Spinal cord (tissue), 10 donors: ENCODE measurements around the gene SPSB4. TPM values are rescaled to one million over a fixed set of nuclear protein-coding genes. Genes with fewer than 3 reads are reported as not detected.
A peak's percentile ranks its signal among the peaks of the same experiment; 100 is the strongest.
"Not testable (repeated sequence)": the region's sequence is repeated elsewhere in the genome, so short reads cannot be mapped to it uniquely, and the experiment has no call there.

ENCODE experiments used
- DNase-seq, 6 donors: peaks; one replicate each; pipeline versions ENCODE4 v3.0.0 to v3.0.0-alpha.2; 2013 to 2015; ENCODE audit warnings: low spot score in 6 of 6, low read depth in 4 of 6
- H3K27ac ChIP-seq: one replicate; pipeline ENCODE4 v1.5.1; 2013; ENCODE audit warnings: low read depth, low read length, control low read depth
- H3K27me3 ChIP-seq: one replicate; pipeline ENCODE4 v1.6.1; 2013; ENCODE audit warnings: low read length; ENCODE audit not compliant: control insufficient read depth, insufficient read depth
- H3K36me3 ChIP-seq: one replicate; pipeline ENCODE4 v1.6.1; 2013; ENCODE audit warnings: low read length; ENCODE audit not compliant: control insufficient read depth, insufficient read depth
- H3K4me1 ChIP-seq: one replicate; pipeline ENCODE4 v1.6.1; 2013; ENCODE audit warnings: low read length; ENCODE audit not compliant: control insufficient read depth, insufficient read depth
- H3K4me3 ChIP-seq: one replicate; pipeline ENCODE4 v1.5.1; 2013; ENCODE audit warnings: low read depth, low read length, control low read depth
- H3K9me3 ChIP-seq: one replicate; pipeline ENCODE4 v1.6.1; 2013; ENCODE audit warnings: low read length; ENCODE audit not compliant: control insufficient read depth, insufficient read depth
- WGBS: methylation state at CpG from one replicate; pipeline ENCODE4 v1.1.5; 2013; ENCODE audit warnings: missing lambda C conversion rate; ENCODE audit not compliant: insufficient coverage; 5-methylcytosine and 5-hydroxymethylcytosine counted together
- polyA plus RNA-seq, 2 donors: library from polyadenylated mRNA; unstranded; fragments of 120-200 nt; gene quantifications; one replicate each; pipeline ENCODE4 v1.2.1, GENCODE V29; 2013; ENCODE audit not compliant: insufficient read length in 2 of 2
- total RNA-seq, 2 donors: library from RNA; depleted of rRNA in 1 of 2; stranded (reverse); fragments of 120-200 nt in 1 of 2; fragments of >200 nt in 1 of 2; gene quantifications; one replicate each; pipeline versions ENCODE4 v1.2.3 to v1.2.4, GENCODE V29; 2013 to 2014
- donor health status: healthy.

Gene SPSB4
- total and polyA plus RNA-seq, 4 donors, result 5.3 to 22.8 (median 14.3) TPM

DNA sequence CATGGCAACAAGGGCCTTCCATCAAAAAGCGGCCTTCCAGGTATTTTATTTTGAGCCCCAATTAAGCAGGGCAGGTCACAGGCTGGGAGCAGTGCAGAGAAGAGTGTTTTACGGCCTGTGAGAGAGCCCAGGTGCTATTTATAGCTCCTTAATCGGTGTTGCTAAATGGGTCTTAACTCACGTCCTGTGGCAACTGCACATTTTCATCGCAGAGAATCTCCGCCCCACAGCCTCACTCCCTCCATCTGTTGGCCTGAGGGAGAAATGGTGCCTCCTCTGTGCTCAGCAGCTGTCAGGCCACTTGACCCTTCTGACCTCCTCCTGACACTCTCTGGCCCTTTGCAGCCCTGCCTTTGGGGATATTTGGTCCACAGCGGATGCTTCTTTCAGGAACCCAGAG lies 58.6 kb downstream of the SPSB4 start:
- peak in 1 of 6 donors; percentile 71 for DNase-seq
- Histone ChIP-seq H3K36me3 (no peaks in the 10 kb centered on the region), H3K4me3 (no peak overlapping the region), H3K9me3 (peaks cover 4% of the 10 kb centered on the region), H3K27me3 (no peaks in the 10 kb centered on the region), H3K27ac (no peak overlapping the region), H3K4me1 (peaks cover 39% of the 10 kb centered on the region)
- 60% methylated on average over 5 of the region's 7 CpGs for WGBS

DNA sequence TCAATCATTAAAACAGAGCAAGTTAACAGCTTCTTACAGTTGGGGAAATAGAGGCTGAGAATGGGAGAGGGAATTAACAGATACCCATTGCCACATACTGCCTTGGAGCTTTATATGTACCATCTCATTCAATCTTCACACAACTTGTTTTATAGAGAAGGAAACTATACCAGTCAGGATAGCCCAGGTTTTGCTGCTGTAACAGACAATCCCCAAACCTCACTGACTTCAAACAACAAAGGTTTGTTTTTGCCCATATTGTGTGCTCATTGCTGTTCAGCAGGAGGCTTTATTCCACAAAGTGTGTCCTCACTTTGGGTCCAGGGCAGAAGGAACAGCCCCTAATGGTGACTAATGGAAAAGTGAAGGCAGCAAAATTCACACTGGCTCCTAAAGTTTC lies 59.2 kb downstream of the SPSB4 start:
- H3K4me1 ChIP-seq, result peaks cover 33% of the 10 kb centered on the region

DNA sequence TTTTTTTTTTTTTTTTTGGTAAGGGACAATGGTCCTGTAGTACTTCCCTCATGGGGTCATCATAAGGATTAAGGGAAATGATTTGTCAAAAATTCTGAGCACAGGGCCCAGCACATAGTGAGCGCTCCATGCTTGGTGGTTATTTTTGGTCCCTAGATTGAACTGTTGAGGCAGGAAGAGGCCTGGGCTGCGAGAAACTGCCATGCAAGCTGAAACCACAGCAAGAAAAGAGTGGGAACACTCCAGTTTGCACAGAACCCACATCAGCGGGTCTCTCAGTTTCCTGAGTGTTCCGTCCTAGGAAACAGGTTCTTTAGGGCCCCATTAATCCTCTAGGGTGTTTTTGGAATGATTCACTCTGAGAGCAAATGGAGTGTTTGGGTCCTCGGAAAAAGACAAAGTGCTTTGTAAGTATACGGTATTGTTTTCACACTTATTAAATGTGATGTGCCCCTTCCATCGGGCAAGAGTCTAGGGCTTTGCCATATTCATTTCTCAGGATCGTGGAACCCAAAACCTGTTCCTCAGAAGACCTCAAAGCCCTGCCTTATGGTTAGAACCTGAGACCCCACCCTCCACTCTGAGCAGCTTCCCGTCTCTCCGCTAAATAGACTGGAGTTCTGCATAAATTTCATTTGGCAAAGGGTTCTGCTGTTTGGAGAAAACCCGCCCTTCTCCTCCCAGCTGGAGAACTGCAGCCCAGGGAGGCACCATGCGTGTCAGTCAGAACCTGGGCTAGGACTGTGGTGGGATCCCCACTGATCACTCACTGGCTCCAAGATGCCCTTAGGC lies 60.4 kb downstream of the SPSB4 start:
- Histone ChIP-seq H3K9me3 (peaks cover 4% of the 10 kb centered on the region), H3K27me3 (no peaks in the 10 kb centered on the region), H3K27ac (no peak overlapping the region), H3K4me3 (no peak overlapping the region), H3K4me1 (peaks cover 29% of the 10 kb centered on the region), H3K36me3 (no peaks in the 10 kb centered on the region)
- WGBS, result 84% methylated on average over 9 of the region's 12 CpGs
- no peak for DNase-seq

More for the DNA sequence above, 59.2 kb downstream of the SPSB4 start:
- Histone ChIP-seq H3K9me3 (peaks cover 4% of the 10 kb centered on the region), H3K27me3 (no peaks in the 10 kb centered on the region), H3K36me3 (no peaks in the 10 kb centered on the region), H3K4me3 (no peak overlapping the region), H3K27ac (no peak overlapping the region)
- DNase-seq, result no peak

GRCh38 chr3:141112686-141113297 lies 61.6 kb downstream of the SPSB4 start:
- peaks cover 4% of the 10 kb centered on the region for H3K9me3 ChIP-seq
- no peak for DNase-seq
- H3K4me1 ChIP-seq, result peaks cover 23% of the 10 kb centered on the region
- H3K27ac ChIP-seq, result no peak overlapping the region
- no peaks in the 10 kb centered on the region for H3K36me3 ChIP-seq
- H3K27me3 ChIP-seq, result no peaks in the 10 kb centered on the region
- WGBS, result 100% methylated on average over 2 of the region's 3 CpGs
- no peak overlapping the region for H3K4me3 ChIP-seq

- not testable (repeated sequence) for H3K27ac ChIP-seq, H3K9me3 ChIP-seq, H3K27me3 ChIP-seq, H3K4me3 ChIP-seq, DNase-seq, H3K36me3 ChIP-seq
- H3K4me1 ChIP-seq, result peaks cover 14% of the 10 kb centered on the region
- 100% methylated on average over 5 of the region's 6 CpGs for WGBS
Observed at GRCh38 chr3:141113680-141114079, 62.5 kb downstream of the SPSB4 start.

- Histone ChIP-seq H3K36me3 (no peaks in the 10 kb centered on the region), H3K4me3 (no peak overlapping the region), H3K27ac (no peak overlapping the region), H3K27me3 (no peaks in the 10 kb centered on the region), H3K4me1 (peaks cover 11% of the 10 kb centered on the region), H3K9me3 (peaks cover 4% of the 10 kb centered on the region)
- no peak for DNase-seq
- 91% methylated on average over 10 of the region's 10 CpGs for WGBS
Observed at GRCh38 chr3:141114179-141114745, 63.1 kb downstream of the SPSB4 start.

GRCh38 chr3:141114816-141115460 lies 63.8 kb downstream of the SPSB4 start:
- no peaks in the 10 kb centered on the region for H3K27me3 ChIP-seq
- 76% methylated on average over 7 of the region's 13 CpGs for WGBS
- DNase-seq, result peak in 1 of 6 donors; percentile 39
- peak overlapping the region; percentile 40 for H3K27ac ChIP-seq
- no peaks in the 10 kb centered on the region for H3K36me3 ChIP-seq
- H3K9me3 ChIP-seq, result peaks cover 4% of the 10 kb centered on the region
- H3K4me3 ChIP-seq, result no peak overlapping the region
- H3K4me1 ChIP-seq, result peaks cover 4% of the 10 kb centered on the region

DNA sequence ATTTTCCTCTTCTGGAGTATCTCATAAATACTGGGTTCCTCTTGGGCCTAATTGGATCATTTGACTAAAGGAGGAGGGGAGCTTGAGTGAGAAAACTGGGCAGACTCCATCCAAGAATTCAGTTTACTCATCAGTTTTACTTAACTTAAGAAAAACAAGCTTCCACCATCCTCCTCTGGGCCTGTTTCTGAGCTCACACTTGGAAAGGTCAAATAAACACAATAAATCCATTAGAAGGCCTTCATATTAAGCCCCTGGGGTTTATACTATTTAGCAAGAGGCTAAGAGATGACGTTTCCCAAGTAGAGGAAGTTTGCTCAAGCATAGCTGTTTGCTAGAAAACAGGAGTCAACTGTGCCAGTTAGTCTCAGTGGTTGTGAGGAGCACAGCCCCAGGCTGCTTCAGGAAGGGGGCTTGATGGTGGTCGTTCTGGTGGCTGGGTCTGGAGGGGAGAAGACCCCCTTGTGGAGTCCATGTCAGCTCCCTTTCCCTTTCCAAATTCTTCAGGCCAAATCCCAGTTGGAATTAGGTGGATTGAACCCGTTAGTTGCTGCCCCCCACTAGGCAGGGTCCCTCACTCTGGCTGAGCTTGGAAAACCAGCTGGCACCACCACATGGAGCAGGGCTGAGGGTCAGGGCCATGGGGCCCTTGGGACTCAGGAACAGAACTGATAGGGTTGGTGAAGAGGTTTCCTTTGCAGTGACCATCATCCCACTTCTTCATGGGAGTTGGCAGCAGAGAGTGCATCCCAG lies 64.8 kb downstream of the SPSB4 start:
- DNase-seq, result peak in 1 of 6 donors; percentile 68
- H3K36me3 ChIP-seq, result no peaks in the 10 kb centered on the region
- H3K4me1 ChIP-seq, result peaks cover 3% of the 10 kb centered on the region
- H3K9me3 ChIP-seq, result no peaks in the 10 kb centered on the region
- H3K27me3 ChIP-seq, result no peaks in the 10 kb centered on the region
- WGBS, result 0% methylated on average over 1 of the region's 3 CpGs
- peak overlapping the region; percentile 59 for H3K27ac ChIP-seq
- no peak overlapping the region for H3K4me3 ChIP-seq

GRCh38 chr3:141116721-141117120 lies 65.6 kb downstream of the SPSB4 start:
- no peaks in the 10 kb centered on the region for H3K27me3 ChIP-seq
- no peak overlapping the region for H3K4me3 ChIP-seq
- H3K36me3 ChIP-seq, result no peaks in the 10 kb centered on the region
- WGBS, result no CpG with 5 or more reads among the region's 1 CpG
- no peaks in the 10 kb centered on the region for H3K9me3 ChIP-seq
- H3K4me1 ChIP-seq, result peaks cover 3% of the 10 kb centered on the region
- DNase-seq, result no peak
- H3K27ac ChIP-seq, result no peak overlapping the region
